Measurements from ENCODE around the gene PTPRE.

The PTPRE gene

DNA sequence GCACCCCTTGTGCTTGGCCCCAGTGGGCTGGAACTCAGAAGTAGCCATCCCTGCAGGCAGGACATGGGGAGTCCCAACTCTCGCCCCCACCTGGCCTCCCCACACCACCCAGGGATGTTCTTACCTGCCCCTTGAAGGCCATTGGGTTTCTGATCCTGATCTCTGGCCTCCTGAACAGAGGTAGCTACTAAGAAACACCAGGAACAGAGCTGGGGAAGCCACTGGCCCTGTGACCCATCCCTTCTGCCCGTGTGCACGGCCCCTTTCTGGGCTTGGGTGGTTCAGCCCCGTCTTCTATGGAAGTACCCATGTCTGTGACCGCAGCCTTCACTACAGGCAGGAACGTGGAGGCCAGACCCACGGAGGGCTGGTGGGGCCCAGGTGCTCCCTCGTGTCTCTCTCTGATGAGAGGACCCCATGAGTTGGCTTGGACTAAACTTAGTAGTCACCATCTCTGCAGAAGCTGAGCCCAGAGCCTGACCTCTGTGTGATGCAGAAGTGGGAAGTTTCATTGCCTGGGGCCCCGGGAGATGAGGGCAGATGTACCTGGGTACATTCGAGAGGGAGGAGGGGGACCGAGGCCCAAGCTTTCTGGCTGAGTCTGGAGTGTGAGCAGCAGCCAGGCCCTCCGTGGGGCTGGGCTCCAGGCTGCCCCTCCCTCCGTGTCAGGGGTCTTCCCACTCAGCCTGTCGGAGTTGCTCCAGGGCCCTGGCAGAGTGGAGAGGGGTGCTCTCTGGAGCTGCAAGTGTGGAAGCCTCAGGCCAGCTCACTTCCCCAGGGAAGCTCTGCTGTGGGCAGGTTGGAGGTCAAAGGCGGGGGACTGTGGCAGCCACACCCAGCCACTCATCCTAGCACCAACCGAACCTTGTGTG is 138.3 kb downstream of the PTPRE start:
- TF ChIP-seq, protein P1, sequence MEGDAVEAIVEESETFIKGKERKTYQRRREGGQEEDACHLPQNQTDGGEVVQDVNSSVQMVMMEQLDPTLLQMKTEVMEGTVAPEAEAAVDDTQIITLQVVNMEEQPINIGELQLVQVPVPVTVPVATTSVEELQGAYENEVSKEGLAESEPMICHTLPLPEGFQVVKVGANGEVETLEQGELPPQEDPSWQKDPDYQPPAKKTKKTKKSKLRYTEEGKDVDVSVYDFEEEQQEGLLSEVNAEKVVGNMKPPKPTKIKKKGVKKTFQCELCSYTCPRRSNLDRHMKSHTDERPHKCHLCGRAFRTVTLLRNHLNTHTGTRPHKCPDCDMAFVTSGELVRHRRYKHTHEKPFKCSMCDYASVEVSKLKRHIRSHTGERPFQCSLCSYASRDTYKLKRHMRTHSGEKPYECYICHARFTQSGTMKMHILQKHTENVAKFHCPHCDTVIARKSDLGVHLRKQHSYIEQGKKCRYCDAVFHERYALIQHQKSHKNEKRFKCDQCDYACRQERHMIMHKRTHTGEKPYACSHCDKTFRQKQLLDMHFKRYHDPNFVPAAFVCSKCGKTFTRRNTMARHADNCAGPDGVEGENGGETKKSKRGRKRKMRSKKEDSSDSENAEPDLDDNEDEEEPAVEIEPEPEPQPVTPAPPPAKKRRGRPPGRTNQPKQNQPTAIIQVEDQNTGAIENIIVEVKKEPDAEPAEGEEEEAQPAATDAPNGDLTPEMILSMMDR (IDR thresholded peaks at IDR 0.05; ENCODE audit: insufficient read depth, missing control alignments) = no peak
- no peak for DNase-seq (ENCODE audit: insufficient read length, low spot score)
- FAIRE-seq = no peak

DNA sequence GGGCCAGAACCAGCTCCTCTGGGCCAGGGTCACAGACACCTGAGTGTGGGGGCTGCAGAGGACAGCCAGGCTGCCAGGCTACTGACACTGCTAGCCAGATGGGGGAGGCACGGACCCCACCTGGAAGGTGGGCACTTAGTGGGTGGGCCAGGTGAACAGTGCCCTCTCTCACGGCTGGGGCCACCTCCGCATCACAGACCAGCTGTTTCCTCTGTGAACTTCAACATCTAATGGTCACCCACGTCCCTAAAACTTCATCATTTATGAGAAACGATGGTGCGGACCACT is 138.9 kb downstream of the PTPRE start:
- FAIRE-seq (no peak), DNase-seq (ENCODE audit: insufficient read length, low spot score) (no peak)
- TF ChIP-seq, protein P1 (IDR thresholded peaks at IDR 0.05; ENCODE audit: insufficient read depth, missing control alignments) = no peak

DNA sequence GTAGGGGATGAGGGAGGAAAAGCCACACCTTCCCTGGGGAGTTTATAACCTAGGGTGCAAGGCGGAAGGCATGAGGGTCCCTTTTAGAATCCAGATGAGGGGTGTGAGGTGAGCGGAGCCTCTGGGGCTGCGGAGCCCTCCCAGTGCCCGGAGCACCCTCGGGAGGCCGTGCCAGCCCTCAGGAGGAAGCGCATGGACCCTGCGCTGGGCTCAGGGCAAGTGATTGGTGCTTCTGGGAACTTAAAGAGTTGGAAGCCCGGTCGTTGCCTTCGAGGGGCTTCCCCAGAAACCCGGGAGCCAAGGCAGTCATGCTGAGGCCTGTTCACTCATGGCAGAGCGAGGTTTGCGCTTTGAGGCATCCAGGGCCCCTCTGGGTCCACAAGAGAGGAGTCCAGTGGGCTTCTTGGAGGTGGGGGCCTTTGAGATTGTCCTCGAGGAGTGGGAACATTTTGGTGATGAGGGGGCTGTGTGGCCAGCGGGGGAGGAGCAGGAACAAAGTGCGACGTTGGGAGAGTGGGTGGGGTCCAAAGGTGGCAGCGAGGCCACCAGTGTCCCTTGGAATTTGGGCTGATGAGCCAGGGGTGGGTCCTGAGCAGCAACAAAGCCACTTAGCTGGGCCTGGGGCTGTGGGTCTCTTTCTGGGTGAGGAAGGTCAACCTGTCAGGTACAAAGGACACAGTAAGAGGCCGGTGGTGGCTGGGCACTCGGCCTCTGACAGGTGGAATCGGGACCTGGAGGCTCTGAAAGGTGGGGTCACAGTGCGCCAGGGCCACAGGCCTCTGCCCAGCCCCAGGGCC is 139.5 kb downstream of the PTPRE start:
- DNase-seq (ENCODE audit: insufficient read length, low spot score) (no peak), FAIRE-seq (no peak)
- TF ChIP-seq, protein P1 (IDR thresholded peaks at IDR 0.05; ENCODE audit: insufficient read depth, missing control alignments) = no peak

DNA sequence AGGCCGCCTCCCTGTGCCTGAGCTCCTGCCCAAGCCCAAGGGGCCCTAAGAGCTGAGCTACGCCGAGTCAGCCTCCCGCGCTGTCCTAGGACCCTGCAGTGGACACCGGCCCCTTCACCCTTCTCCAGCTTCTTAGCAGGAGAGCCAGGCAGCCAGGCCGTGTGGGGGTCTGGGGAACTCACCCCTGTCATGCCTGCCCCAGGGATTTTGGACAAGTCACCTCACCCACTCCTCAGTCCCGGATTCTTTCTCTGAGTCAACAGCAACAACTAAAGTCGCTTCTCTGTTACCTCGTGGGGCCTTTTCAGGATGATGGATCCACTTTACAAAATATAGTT is 140.0 kb downstream of the PTPRE start:
- no peak for FAIRE-seq
- TF ChIP-seq, protein P1 (IDR thresholded peaks at IDR 0.05; ENCODE audit: insufficient read depth, missing control alignments) = no peak
- DNase-seq (ENCODE audit: insufficient read length, low spot score) = no peak

DNA sequence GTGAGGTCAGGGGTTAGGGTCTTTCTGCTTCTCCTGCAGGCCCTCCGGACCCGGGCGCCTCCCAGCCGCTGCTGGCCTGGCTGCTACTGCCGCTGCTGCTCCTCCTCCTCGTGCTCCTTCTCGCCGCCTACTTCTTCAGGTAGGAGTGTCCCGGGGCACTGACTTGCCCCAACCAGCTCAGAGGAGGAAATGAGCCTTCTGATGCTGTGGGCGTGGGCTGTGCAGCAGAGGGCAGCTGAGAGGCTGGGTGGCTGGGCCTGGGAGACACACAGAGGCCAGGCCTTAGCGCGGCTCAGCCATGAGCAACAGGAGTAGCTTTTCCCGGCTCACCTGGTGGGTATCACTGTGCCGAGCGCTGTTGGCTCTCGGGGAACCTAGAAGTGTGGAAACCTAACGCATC is 140.4 kb downstream of the PTPRE start:
- no peak for DNase-seq (ENCODE audit: insufficient read length, low spot score)
- TF ChIP-seq, protein P1 (IDR thresholded peaks at IDR 0.05; ENCODE audit: insufficient read depth, missing control alignments) = no peak
- no peak for FAIRE-seq

DNA sequence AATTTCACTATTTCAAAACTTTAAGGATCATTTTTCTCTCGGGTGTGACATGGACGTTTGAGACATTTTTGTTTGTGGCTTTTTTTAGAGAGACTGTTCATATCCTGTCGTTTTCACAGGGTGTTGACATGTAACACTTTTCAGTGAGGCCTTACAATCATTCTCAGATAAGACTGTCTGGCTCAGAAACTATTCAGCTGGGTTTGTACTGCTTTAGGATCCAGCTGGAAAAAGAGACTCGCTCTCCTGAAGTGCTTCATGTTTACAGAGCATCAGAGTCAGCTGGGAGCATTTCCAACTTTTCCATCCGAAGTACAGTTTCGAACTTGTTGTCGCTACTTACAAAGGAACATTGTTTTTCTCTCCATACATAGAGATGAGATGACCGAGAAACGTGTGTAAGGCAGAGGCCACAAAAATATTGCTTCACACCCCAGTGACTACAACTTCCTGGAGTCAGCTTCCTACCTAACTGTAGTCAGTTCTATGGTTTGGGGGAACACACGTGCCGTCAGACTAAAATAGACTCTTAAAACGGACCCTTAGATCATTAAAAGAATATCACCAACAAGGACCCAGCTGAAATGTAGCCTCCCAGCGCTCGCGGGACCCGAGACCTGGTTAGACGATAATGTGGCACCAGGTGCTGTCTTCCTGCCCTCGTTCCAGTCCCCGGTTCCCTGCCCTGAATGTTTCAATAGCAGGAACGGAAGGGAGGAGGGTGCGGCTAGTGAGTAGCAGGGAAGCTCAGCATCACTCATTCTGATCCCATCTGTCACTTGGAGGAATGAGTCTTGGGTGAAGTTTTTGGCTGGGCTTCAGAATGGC is 141.3 kb downstream of the PTPRE start:
- no peak for DNase-seq (ENCODE audit: insufficient read length, low spot score)
- FAIRE-seq = no peak
- TF ChIP-seq, protein P1 (IDR thresholded peaks at IDR 0.05; ENCODE audit: insufficient read depth, missing control alignments) = no peak
